HEK293 (cell line): ENCODE data around the gene OR4D1.

Experiments
- CTCF ChIA-PET: fragments of 350-600 bp; formaldehyde crosslinking; extraction: SDS; loops from one replicate; lab custom pipeline; 2021; ENCODE audit warnings: antibody characterized with exemption; lab: Yijun Ruan, JAX
- POLR2A ChIA-PET: fragments of 300-600 bp; formaldehyde crosslinking; extraction: SDS; loops from one replicate; lab custom pipeline; 2020; ENCODE audit warnings: antibody characterized with exemption, inconsistent platforms; lab: Yijun Ruan, JAX
- H3K27ac ChIP-seq: fragments of 200-500 bp; sonication (Bioruptor generic); 2 replicates; pipeline ENCODE4 v1.5.1; 2014; ENCODE audit warnings: low read depth, low read length, control low read depth, inconsistent platforms; ENCODE audit errors: extremely low read depth
- H3K36me3 ChIP-seq, 2 experiments: fragments of 200-500 bp in 1 of 2; sonication (Bioruptor generic) in 1 of 2; 1 replicate in 1 of 2; 2 replicates in 1 of 2; pipeline ENCODE4 v1.5.1; 2014 to 2017; ENCODE audit warnings: inconsistent platforms in 2 of 2, low read length in 2 of 2; ENCODE audit not compliant: control insufficient read depth in 2 of 2, insufficient read depth in 1 of 2
- H3K4me1 ChIP-seq: fragments of 200-500 bp; sonication (Bioruptor generic); 2 replicates; pipeline ENCODE4 v1.5.1; 2014; ENCODE audit warnings: mild to moderate bottlenecking, low read length, inconsistent platforms; ENCODE audit not compliant: control insufficient read depth, insufficient read depth
- H3K4me3 ChIP-seq: 2 replicates; pipeline ENCODE4 v1.5.1; 2011; ENCODE audit warnings: low read depth, mild to moderate bottlenecking, control low read depth, low read length, moderate library complexity
- H3K9me3 ChIP-seq: fragments of 200-500 bp; sonication (Bioruptor generic); 2 replicates; pipeline ENCODE4 v1.5.1; 2014; ENCODE audit warnings: low read depth, low read length, inconsistent platforms; ENCODE audit not compliant: control insufficient read depth, insufficient read depth
- AEBP2 ChIP-seq: fragments of 450-650 bp; formaldehyde crosslinking; IDR thresholded peaks from 2 replicates; pipeline ENCODE4 v1.5.1; 2016; ENCODE audit warnings: missing biosample characterization, missing genetic modification characterization, borderline replicate concordance
- MEIS1 ChIP-seq: sonication (generic); formaldehyde crosslinking; IDR thresholded peaks from 2 replicates; pipeline ENCODE4 v1.8.1; 2022; ENCODE audit warnings: missing genetic modification reagents, mild to moderate bottlenecking, borderline replicate concordance
- OVOL3 ChIP-seq: fragments of 450-650 bp; formaldehyde crosslinking; IDR thresholded peaks from 2 replicates; pipeline ENCODE4 v1.5.1; 2016; ENCODE audit warnings: missing biosample characterization, missing genetic modification characterization
- RBAK ChIP-seq: fragments of 450-650 bp; formaldehyde crosslinking; IDR thresholded peaks from 2 replicates; pipeline ENCODE4 v1.5.1; 2016; ENCODE audit warnings: missing biosample characterization, missing genetic modification characterization
- REPIN1 ChIP-seq: fragments of 450-650 bp; formaldehyde crosslinking; IDR thresholded peaks from 2 replicates; pipeline ENCODE4 v1.5.1; 2017; ENCODE audit warnings: missing biosample characterization, missing genetic modification characterization, low read depth
- REST ChIP-seq: fragments of 450-650 bp; formaldehyde crosslinking; IDR thresholded peaks from 2 replicates; pipeline ENCODE4 v1.5.1; 2016; ENCODE audit warnings: missing biosample characterization, missing genetic modification characterization
- SCRT2 ChIP-seq: fragments of 450-650 bp; formaldehyde crosslinking; IDR thresholded peaks from 2 replicates; pipeline ENCODE4 v1.5.1; 2016; ENCODE audit warnings: missing biosample characterization, missing genetic modification characterization
- TCF7L2 ChIP-seq: IDR thresholded peaks from 2 replicates; pipeline ENCODE4 v1.6.1; 2011; ENCODE audit warnings: low read depth, mild to moderate bottlenecking, inconsistent platforms, low read length, moderate library complexity, borderline replicate concordance
- YY1 ChIP-seq: fragments of 450-650 bp; formaldehyde crosslinking; IDR thresholded peaks from 2 replicates; pipeline ENCODE4 v1.5.1; 2018; ENCODE audit warnings: missing biosample characterization, missing genetic modification characterization
- ZBTB7A ChIP-seq: fragments of 450-650 bp; formaldehyde crosslinking; IDR thresholded peaks from 2 replicates; pipeline ENCODE4 v1.5.1; 2016; ENCODE audit warnings: low read depth, missing biosample characterization, missing genetic modification characterization
- ZNF169 ChIP-seq: fragments of 450-650 bp; formaldehyde crosslinking; IDR thresholded peaks from 2 replicates; pipeline ENCODE4 v1.5.1; 2016; ENCODE audit warnings: missing biosample characterization, missing genetic modification characterization
- ZNF202 ChIP-seq: fragments of 450-650 bp; formaldehyde crosslinking; IDR thresholded peaks from 2 replicates; pipeline ENCODE4 v1.5.1; 2016; ENCODE audit warnings: missing biosample characterization, missing genetic modification characterization, borderline replicate concordance
- ZNF239 ChIP-seq: fragments of 450-650 bp; formaldehyde crosslinking; IDR thresholded peaks from 2 replicates; pipeline ENCODE4 v1.5.1; 2016; ENCODE audit warnings: missing biosample characterization, missing genetic modification characterization
- ZNF26 ChIP-seq: fragments of 450-650 bp; formaldehyde crosslinking; IDR thresholded peaks from 2 replicates; pipeline ENCODE4 v1.5.1; 2016; ENCODE audit warnings: missing biosample characterization, missing genetic modification characterization
- ZNF324 ChIP-seq: fragments of 450-650 bp; formaldehyde crosslinking; IDR thresholded peaks from 2 replicates; pipeline ENCODE4 v1.5.1; 2016; ENCODE audit warnings: missing biosample characterization, missing genetic modification characterization
- ZNF513 ChIP-seq: fragments of 450-650 bp; IDR thresholded peaks from 2 replicates; pipeline ENCODE4 v1.5.1; 2018; ENCODE audit warnings: missing biosample characterization, missing genetic modification characterization
- ZNF514 ChIP-seq: fragments of 450-650 bp; formaldehyde crosslinking; IDR thresholded peaks from 2 replicates; pipeline ENCODE4 v1.5.1; 2016; ENCODE audit warnings: missing biosample characterization, missing genetic modification characterization
- ZSCAN23 ChIP-seq: fragments of 450-650 bp; formaldehyde crosslinking; IDR thresholded peaks from 2 replicates; pipeline ENCODE4 v1.5.1; 2016; ENCODE audit warnings: missing biosample characterization, missing genetic modification characterization

Gene OR4D1

GRCh38 chr17:58161566-58161965 lies 13.4 kb downstream of the OR4D1 start:
- POLR2A ChIA-PET = no interaction called here
- CTCF ChIA-PET = interaction anchor here (0.6 to 2.1 kb wide), 3 partner anchors 11 to 1342 kb away, joined by 3 to 7 read pairs (median 3); no protein-coding TSS in a partner anchor

GRCh38 chr17:58165981-58166380 lies 17.8 kb downstream of the OR4D1 start:
- no peak overlapping the region for H3K4me3 ChIP-seq
- CTCF ChIA-PET = interaction anchor here (1.0 kb wide), 1 partner anchor 10 kb away, joined by 4 read pairs; no protein-coding TSS in a partner anchor
- no peak overlapping the region for H3K27ac ChIP-seq
- POLR2A ChIA-PET = no interaction called here
- no peaks in the 10 kb centered on the region for H3K36me3 ChIP-seq
- no peaks in the 10 kb centered on the region; the same call in 1 of the 2 replicates for H3K9me3 ChIP-seq
- peak; percentile 88 for TF ChIP-seq REST (tag by site-specific recombination)
- TF ChIP-seq ZNF324 (tag by site-specific recombination) = no peak
- no peaks in the 10 kb centered on the region for H3K4me1 ChIP-seq

More at GRCh38 chr17:58161566-58161965, 13.4 kb downstream of the OR4D1 start:
- Histone ChIP-seq H3K4me3 (no peak overlapping the region), H3K9me3 (no peaks in the 10 kb centered on the region; the same call in 1 of the 2 replicates), H3K27ac (no peak overlapping the region), H3K36me3 (no peaks in the 10 kb centered on the region), H3K4me1 (no peaks in the 10 kb centered on the region)
- TF ChIP-seq ZNF514 (tag by site-specific recombination) (no peak), REPIN1 (tag by site-specific recombination) (no peak), AEBP2 (no peak), RBAK (tag by site-specific recombination) (no peak), ZBTB7A (tag by site-specific recombination) (no peak), ZNF169 (tag by site-specific recombination) (no peak), ZNF202 (tag by site-specific recombination) (no peak)

- ChIA-PET POLR2A (no interaction called here), CTCF (interaction anchor here (0.6 to 1.8 kb wide), 4 partner anchors 33 to 286 kb away, joined by 4 to 5 read pairs (median 4); no protein-coding TSS in a partner anchor)
- no peak within 1 kb of the TSS for H3K4me3 ChIP-seq
- TF ChIP-seq YY1 (no peak), SCRT2 (tag by site-specific recombination) (no peak), ZNF513 (no peak), OVOL3 (tag by site-specific recombination) (no peak), ZNF26 (tag by site-specific recombination) (no peak), ZNF239 (tag by site-specific recombination) (no peak), ZSCAN23 (tag by site-specific recombination) (no peak), MEIS1 (CRISPR knock-in tag) (no peak), TCF7L2 (no peak)
Measured at GRCh38 chr17:58166682-58167081, 18.5 kb downstream of the OR4D1 start, which contains the start of gene OR4D2. OR4D2 (plus strand) TSS chr17:58166982; CDS start chr17:58169656, 2,674 bp downstream.

More at GRCh38 chr17:58166682-58167081, 18.5 kb downstream of the OR4D1 start, which contains the start of gene OR4D2:
- no peak within 1 kb of the TSS for H3K27ac ChIP-seq
- no peaks in the 10 kb centered on the region; the same call in 1 of the 2 replicates for H3K9me3 ChIP-seq
- H3K36me3 ChIP-seq = no peaks in the 10 kb centered on the region
- no peaks in the 10 kb centered on the region for H3K4me1 ChIP-seq
